GM21423 (cell line): ENCODE data around the gene PGAM2.
A peak's percentile ranks its signal among the peaks of the same experiment; 100 is the strongest.
"Not testable (repeated sequence)": the region's sequence is repeated elsewhere in the genome, so short reads cannot be mapped to it uniquely, and the experiment has no call there.

Experiments
- ATAC-seq: cut with Tn5 transposase; IDR thresholded peaks from one replicate; pipeline ENCODE4 v1.9.1; 2021; ENCODE audit warnings: mild to moderate bottlenecking, moderate library complexity; ENCODE audit not compliant: unreplicated experiment

The PGAM2 gene

DNA sequence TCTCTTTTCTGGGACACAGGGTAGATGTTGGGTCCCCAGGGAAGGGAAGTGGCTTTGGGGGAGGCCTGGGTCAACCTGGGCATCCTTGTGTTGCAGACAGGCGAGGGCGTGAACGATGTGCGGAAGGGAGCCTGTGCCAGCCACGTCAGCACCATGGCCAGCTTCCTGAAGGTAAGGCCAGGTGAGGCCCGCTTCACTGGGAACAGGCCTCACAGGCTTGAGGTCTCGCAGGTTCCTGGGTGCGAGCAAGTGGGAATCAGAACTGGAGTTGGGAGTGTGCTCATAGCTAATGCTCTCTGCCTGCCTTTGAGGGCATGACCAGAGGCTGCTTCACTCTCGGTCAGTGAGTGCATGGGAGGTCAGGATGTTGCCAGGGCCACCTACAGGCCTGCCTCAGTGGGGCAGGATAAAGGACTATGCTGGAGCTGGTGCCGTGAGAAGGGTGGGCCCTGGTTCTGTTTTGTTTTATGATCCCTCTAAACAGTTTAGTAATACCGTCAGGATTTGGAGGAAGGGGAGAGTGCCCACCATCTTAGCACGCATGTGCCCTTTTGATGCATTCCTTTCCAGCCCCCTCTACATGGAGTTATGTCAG lies 12.5 kb downstream of the PGAM2 start:
- no peak for ATAC-seq

GRCh38 chr7:44051611-44052220 lies 13.7 kb downstream of the PGAM2 start:
- no peak for ATAC-seq

DNA sequence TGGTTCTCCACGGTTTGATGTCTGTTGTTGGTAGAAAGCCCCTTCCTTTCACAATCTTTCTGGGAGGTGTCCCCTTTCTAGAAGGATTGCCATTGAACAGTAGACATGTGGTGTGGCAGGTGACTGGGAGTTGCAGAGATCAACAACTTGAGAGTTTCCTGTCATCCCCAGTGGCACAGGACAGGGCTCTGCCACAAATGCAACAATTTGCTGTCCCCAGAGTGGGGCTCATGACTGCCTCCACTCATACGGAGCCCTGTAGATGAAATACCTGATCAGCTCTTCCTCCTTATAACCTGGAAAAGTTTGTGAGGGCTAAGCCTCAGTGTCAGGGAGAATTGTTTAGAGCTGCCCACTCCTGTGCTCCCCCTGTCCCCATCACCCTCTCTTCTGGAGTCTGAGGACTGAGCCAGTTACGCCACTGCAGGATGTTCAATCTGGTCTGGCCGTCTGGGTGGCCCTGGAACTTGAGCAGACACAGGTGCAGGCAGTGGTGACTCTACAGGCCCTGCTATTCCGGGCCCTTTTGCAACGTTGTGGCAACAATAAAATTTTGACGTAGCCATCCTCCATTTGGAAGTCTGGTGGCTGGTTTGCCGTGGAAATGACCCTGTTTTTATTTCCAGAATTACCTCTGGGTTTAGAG lies 14.3 kb downstream of the PGAM2 start:
- ATAC-seq = no peak

- ATAC-seq = no peak
Observed at GRCh38 chr7:44050121-44050914, 15.0 kb downstream of the PGAM2 start.

GRCh38 chr7:44048031-44048795 lies 17.2 kb downstream of the PGAM2 start:
- no peak for ATAC-seq

DNA sequence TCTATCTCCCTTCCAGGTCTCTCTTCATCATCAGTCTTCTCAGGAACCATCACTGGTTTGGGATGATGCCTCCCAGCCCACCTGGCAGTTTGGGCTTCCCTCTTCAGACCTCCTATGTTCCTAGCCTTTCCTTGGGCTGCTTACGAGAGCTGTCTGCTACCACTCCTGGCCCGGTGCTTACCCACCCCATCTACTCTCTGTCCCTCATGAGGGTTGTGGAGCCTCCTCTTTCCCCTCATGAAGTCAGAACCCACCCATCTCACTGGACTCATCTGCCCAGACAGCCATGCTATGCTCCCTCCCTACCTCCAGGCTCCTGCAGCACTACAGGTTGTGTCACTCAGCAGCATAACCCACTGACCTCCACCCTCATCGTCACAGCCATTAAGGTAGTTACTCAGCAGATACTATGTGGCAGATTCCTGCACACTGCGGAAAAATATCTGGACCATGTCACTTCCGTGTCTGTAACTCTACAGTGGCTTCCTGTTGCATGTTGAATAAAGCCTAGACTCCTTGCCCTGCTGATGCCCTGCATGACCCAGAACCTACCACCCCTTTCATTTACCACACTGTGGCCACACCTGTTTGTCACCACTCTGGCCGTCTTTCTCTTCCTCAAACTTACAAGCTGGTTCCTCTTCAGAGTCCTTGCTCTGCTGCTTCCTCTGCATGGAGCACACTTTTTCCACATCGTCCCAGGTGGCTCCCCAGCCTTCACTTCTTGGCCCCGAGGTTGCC lies 18.9 kb downstream of the PGAM2 start:
- ATAC-seq = peak; percentile 74

GRCh38 chr7:44045226-44046014 lies 19.9 kb downstream of the PGAM2 start:
- no peak for ATAC-seq

DNA sequence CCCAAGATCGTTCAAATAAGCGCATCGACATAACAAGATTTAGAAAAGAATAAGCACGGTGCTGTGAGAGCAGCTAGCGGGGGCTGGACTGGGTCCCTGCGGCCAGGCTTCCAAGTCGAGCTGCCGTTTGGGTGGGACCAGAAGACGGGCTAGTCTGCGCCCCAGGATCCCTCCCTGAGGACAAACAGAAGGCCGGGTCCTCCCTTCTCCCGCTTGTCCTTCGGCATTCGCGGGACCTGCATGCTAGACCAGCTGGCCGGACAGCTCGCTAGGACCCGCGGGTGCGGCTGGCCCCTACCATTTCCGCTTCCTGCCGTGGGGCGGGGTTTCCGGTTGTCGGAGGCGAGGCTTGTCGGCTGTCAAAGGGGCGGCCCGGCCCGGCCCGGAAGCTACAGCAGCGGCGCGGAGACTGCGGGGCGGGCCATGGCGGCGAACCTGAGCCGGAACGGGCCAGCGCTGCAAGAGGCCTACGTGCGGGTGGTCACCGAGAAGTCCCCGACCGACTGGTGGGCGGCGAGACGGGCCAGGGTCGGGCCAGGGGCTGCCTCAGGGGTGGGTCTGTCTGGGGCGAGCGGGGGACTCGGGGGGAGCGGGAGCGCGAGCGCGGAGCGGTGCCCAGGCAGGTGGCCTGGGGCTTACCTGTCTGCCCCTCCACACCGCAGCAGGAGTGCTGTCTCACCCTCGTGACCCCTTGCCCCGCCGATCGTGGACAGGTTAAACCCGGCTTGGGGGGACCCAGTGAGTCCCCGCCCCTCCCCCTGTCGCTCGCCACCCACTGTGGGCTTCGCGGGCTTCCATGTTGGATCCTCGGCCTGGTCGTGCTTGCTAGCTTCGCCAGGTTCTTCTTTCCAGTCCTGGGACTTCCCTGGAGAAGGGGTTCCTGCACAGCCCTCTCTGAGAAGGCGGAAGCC lies 20.8 kb downstream of the PGAM2 start, which contains the start of gene DBNL:
TSS of gene DBNL (plus strand) at position 388 of the 911 bp plus-strand sequence. CDS start at position 424, 36 bp downstream.
- peak; percentile 59 for ATAC-seq

- no peak for ATAC-seq
Observed at GRCh38 chr7:44043902-44044301, 21.5 kb downstream of the PGAM2 start.

DNA sequence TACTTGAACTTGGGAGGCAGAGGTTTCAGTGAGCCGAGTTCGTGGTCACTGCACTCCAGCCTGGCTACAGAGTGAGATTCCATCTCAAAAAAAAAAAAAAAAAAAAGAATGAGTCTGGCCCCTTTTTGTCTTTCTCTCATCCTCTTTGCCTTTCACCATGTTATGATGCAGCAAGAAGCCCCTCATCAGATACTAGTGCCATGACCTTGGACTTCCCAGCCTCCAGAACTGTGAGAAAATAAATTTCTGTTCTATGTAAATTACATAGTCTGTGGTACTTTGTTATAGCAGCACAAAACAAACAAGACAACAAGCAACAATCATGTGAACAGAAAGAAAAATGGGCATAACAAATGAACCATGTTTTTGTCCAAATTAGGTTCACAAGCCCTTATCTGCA lies 23.1 kb downstream of the PGAM2 start:
- ATAC-seq = no peak

GRCh38 chr7:44040493-44040891 lies 24.9 kb downstream of the PGAM2 start:
- peak; percentile 48 for ATAC-seq

- ATAC-seq = peak; percentile 5
Observed at GRCh38 chr7:44039800-44040492, 25.4 kb downstream of the PGAM2 start.

DNA sequence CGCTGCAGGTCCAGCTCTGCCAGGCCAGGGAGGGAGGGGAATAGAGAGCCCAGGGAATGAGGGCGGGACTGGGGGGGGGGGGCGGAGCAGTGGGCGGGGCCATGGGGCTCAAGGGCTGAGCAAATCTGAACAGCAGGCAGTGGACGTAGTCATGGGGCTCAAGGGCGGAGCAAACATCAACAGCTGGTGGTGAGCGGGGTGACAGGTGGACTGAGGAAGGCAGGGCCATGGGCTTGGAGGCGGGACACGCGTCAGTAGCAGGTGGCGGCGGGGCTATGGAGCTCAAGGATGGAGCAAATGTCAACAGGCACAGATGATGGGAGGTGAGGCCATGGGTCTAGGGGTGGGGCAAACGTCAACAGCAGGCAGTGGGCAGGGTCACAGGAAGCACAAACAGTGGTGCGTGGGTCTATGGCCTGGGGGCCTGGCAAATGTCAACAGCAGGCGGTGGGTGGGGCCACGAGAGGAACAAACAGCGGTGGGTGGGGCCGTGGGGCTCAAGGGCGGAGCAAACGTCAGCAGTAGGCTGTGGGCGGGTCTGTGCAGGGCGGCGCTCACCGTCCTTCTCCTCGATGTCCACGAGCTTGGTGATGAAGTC lies 26.3 kb downstream of the PGAM2 start:
- peak; percentile 63 for ATAC-seq

- not testable (repeated sequence) for ATAC-seq
Observed at GRCh38 chr7:44038553-44038952, 26.8 kb downstream of the PGAM2 start.

GRCh38 chr7:44037951-44038350 lies 27.4 kb downstream of the PGAM2 start:
- not testable (repeated sequence) for ATAC-seq

DNA sequence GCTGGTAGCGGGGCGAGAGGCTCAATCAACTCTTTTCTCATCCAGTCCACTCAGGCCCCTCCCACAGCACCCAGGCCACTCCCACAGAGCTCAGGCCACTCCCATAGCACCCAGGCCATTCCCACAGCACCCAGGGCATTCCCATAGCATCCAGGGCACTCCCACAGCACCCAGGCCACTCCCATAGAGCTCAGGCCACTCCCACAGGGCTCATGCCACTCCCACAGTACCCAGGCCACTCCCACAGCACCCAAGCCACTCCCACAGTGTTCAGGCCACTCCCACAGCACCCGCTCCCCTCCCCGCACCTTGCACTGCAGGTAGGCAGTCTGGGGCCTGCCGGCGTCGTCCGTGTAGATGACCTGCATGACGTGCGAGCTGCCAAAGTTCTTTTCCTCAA lies 29.0 kb downstream of the PGAM2 start:
- not testable (repeated sequence) for ATAC-seq
